ENCODE results near the gene PHLDB3. TPM values are rescaled to one million over a fixed set of nuclear protein-coding genes. Genes with fewer than 3 reads are reported as not detected.

The PHLDB3 gene
- total RNA-seq, 1 donor from 2014 or later = 7.9 TPM

- FAIRE-seq = no peak
These were observed 27.9 kb downstream of the PHLDB3 start for GRCh38 chr19:43476606-43477005.

GRCh38 chr19:43474986-43475705, 29.4 kb downstream of the PHLDB3 start:
- FAIRE-seq = peak; percentile 50
- DNase-seq (ENCODE audit: low read depth) = peak; percentile 84
- peak overlapping the region; percentile 28 for H3K4me3 ChIP-seq (ENCODE audit: low read depth, low read length)
- H3K27me3 ChIP-seq (ENCODE audit: control insufficient read depth, insufficient read depth, low read length) = no peaks in the 10 kb centered on the region
- TF ChIP-seq CTCF (IDR thresholded peaks at IDR 0.05; ENCODE audit: insufficient read depth, low read length, severe bottlenecking) = no peak
- H3K36me3 ChIP-seq (ENCODE audit: control insufficient read depth, insufficient read depth, low read length) = peaks cover 5% of the 10 kb centered on the region

More at GRCh38 chr19:43476606-43477005, 27.9 kb downstream of the PHLDB3 start:
- Histone ChIP-seq H3K36me3 (ENCODE audit: control insufficient read depth, insufficient read depth, low read length) (peaks cover 5% of the 10 kb centered on the region), H3K27me3 (ENCODE audit: control insufficient read depth, insufficient read depth, low read length) (no peaks in the 10 kb centered on the region), H3K4me3 (ENCODE audit: low read depth, low read length) (no peak overlapping the region)
- no peak for DNase-seq (ENCODE audit: low read depth)
- TF ChIP-seq CTCF (IDR thresholded peaks at IDR 0.05; ENCODE audit: insufficient read depth, low read length, severe bottlenecking) = no peak

- no peaks in the 10 kb centered on the region for H3K27me3 ChIP-seq (ENCODE audit: control insufficient read depth, insufficient read depth, low read length)
- peaks cover 3% of the 10 kb centered on the region for H3K36me3 ChIP-seq (ENCODE audit: control insufficient read depth, insufficient read depth, low read length)
- no peak for TF ChIP-seq CTCF (IDR thresholded peaks at IDR 0.05; ENCODE audit: insufficient read depth, low read length, severe bottlenecking)
- no peak for DNase-seq (ENCODE audit: low read depth)
- FAIRE-seq = peak; percentile 13
- no peak overlapping the region for H3K4me3 ChIP-seq (ENCODE audit: low read depth, low read length)
These were observed 30.1 kb downstream of the PHLDB3 start for GRCh38 chr19:43474487-43474886.

- no peak for FAIRE-seq
- no peaks in the 10 kb centered on the region for H3K27me3 ChIP-seq (ENCODE audit: control insufficient read depth, insufficient read depth, low read length)
- no peak overlapping the region for H3K4me3 ChIP-seq (ENCODE audit: low read depth, low read length)
- TF ChIP-seq CTCF (IDR thresholded peaks at IDR 0.05; ENCODE audit: insufficient read depth, low read length, severe bottlenecking) = no peak
- peak; percentile 63 for DNase-seq (ENCODE audit: low read depth)
- no peaks in the 10 kb centered on the region for H3K36me3 ChIP-seq (ENCODE audit: control insufficient read depth, insufficient read depth, low read length)
These were observed 33.5 kb downstream of the PHLDB3 start for GRCh38 chr19:43471091-43471490.

- FAIRE-seq (no peak), DNase-seq (ENCODE audit: low read depth) (peak; percentile 62)
- no peaks in the 10 kb centered on the region for H3K36me3 ChIP-seq (ENCODE audit: control insufficient read depth, insufficient read depth, low read length)
- H3K27me3 ChIP-seq (ENCODE audit: control insufficient read depth, insufficient read depth, low read length) = no peaks in the 10 kb centered on the region
- no peak overlapping the region for H3K4me3 ChIP-seq (ENCODE audit: low read depth, low read length)
- TF ChIP-seq CTCF (IDR thresholded peaks at IDR 0.05; ENCODE audit: insufficient read depth, low read length, severe bottlenecking) = no peak
These were observed 34.3 kb downstream of the PHLDB3 start for GRCh38 chr19:43470288-43470687.

GRCh38 chr19:43469160-43469480, 35.4 kb downstream of the PHLDB3 start:
- TF ChIP-seq CTCF (IDR thresholded peaks at IDR 0.05; ENCODE audit: insufficient read depth, low read length, severe bottlenecking) = no peak
- FAIRE-seq = peak; percentile 18
- H3K4me3 ChIP-seq (ENCODE audit: low read depth, low read length) = no peak overlapping the region
- no peak for DNase-seq (ENCODE audit: low read depth)
- no peaks in the 10 kb centered on the region for H3K27me3 ChIP-seq (ENCODE audit: control insufficient read depth, insufficient read depth, low read length)
- no peaks in the 10 kb centered on the region for H3K36me3 ChIP-seq (ENCODE audit: control insufficient read depth, insufficient read depth, low read length)
